NCI-H1694 treated with DMSO at 0.1 percent for 48 hours (cell line): ENCODE results near the gene CCDC187.

ENCODE experiments used
- DNase-seq: peaks from one replicate; lab custom pipeline; 2025; lab: John Stamatoyannopoulos, UW

Gene CCDC187

GRCh38 chr9:136283291-136284235 lies 20.3 kb downstream of the CCDC187 start:
- DNase-seq: peak; percentile 52

GRCh38 chr9:136282272-136282861 lies 21.5 kb downstream of the CCDC187 start:
- DNase-seq: no peak

- DNase-seq: no peak
These were observed 22.2 kb downstream of the CCDC187 start for GRCh38 chr9:136281421-136282271.

GRCh38 chr9:136280535-136281315 lies 23.2 kb downstream of the CCDC187 start:
- no peak for DNase-seq

- DNase-seq: no peak
These were observed 24.4 kb downstream of the CCDC187 start for GRCh38 chr9:136279471-136279870.

GRCh38 chr9:136278894-136279293 lies 25.0 kb downstream of the CCDC187 start:
- DNase-seq: no peak

- no peak for DNase-seq
These were observed 25.7 kb downstream of the CCDC187 start for GRCh38 chr9:136278221-136278620.

GRCh38 chr9:136277746-136278145 lies 26.1 kb downstream of the CCDC187 start:
- no peak for DNase-seq

- no peak for DNase-seq
These were observed 27.2 kb downstream of the CCDC187 start for GRCh38 chr9:136276716-136277115.

GRCh38 chr9:136275655-136276429 lies 28.1 kb downstream of the CCDC187 start:
- DNase-seq: no peak

GRCh38 chr9:136274786-136275654 lies 28.9 kb downstream of the CCDC187 start:
- no peak for DNase-seq

GRCh38 chr9:136273921-136274785 lies 29.7 kb downstream of the CCDC187 start:
- DNase-seq: no peak

- no peak for DNase-seq
These were observed 30.5 kb downstream of the CCDC187 start for GRCh38 chr9:136273244-136273865.

GRCh38 chr9:136270173-136270705 lies 33.7 kb downstream of the CCDC187 start:
- DNase-seq: no peak

GRCh38 chr9:136268735-136269134 lies 35.2 kb downstream of the CCDC187 start:
- no peak for DNase-seq

GRCh38 chr9:136268318-136268717 lies 35.6 kb downstream of the CCDC187 start:
- no peak for DNase-seq

GRCh38 chr9:136267261-136268111 lies 36.4 kb downstream of the CCDC187 start:
- DNase-seq: no peak
